WTC11 (cell line): ENCODE data around the gene SLC25A22. TPM values are rescaled to one million over a fixed set of nuclear protein-coding genes. Genes with fewer than 3 reads are reported as not detected.

Experiments used
- ATAC-seq: fragments of 200-7000 bp; cut with Tn5 transposase; 2 replicates; pipeline ENCODE4 v1.10.0; 2021; ENCODE audit warnings: mild to moderate bottlenecking, moderate library complexity
- CTCF ChIA-PET: fragments of 300-600 bp; sonication (Branson Sonifier 250); formaldehyde crosslinking; loops from one replicate; lab custom pipeline; 2021; ENCODE audit warnings: antibody characterized with exemption; lab: Charles Lee
- POLR2A ChIA-PET: fragments of 350-600 bp; sonication (Branson Sonifier 250); formaldehyde crosslinking; loops from one replicate; lab custom pipeline; 2021; ENCODE audit warnings: antibody characterized with exemption; lab: Charles Lee
- DNase-seq: peaks from one replicate; pipeline ENCODE4 v3.0.0; 2021; ENCODE audit warnings: low spot score
- H3K27ac Mint-ChIP-seq: 2 replicates; pipeline ENCODE4 v1.8.0; 2021; ENCODE audit warnings: mixed read lengths
- H3K27me3 Mint-ChIP-seq: 2 replicates; pipeline ENCODE4 v1.8.0; 2021; ENCODE audit warnings: low read depth, mild to moderate bottlenecking, moderate library complexity, mixed read lengths
- H3K36me3 Mint-ChIP-seq: 2 replicates; pipeline ENCODE4 v1.8.0; 2021; ENCODE audit warnings: mixed read lengths
- H3K4me1 Mint-ChIP-seq: 2 replicates; pipeline ENCODE4 v1.8.0; 2022; ENCODE audit warnings: mixed read lengths
- H3K4me3 Mint-ChIP-seq: 2 replicates; pipeline ENCODE4 v1.8.0; 2021; ENCODE audit warnings: mild to moderate bottlenecking, moderate library complexity, mixed read lengths
- H3K9me3 Mint-ChIP-seq: 2 replicates; pipeline ENCODE4 v1.8.0; 2021; ENCODE audit warnings: mixed read lengths
- ATF1 ChIP-seq: sonication (generic); formaldehyde crosslinking; IDR thresholded peaks from 2 replicates; pipeline ENCODE4 v1.8.1; 2023; ENCODE audit warnings: mild to moderate bottlenecking, moderate library complexity, missing genetic modification reagents
- GABPB1 ChIP-seq: sonication (generic); formaldehyde crosslinking; IDR thresholded peaks from 2 replicates; pipeline ENCODE4 v1.8.1; 2023; ENCODE audit warnings: mild to moderate bottlenecking, missing genetic modification reagents
- GTF2I ChIP-seq: fragments of 250-450 bp; sonication (Bioruptor Pico); conservative IDR thresholded peaks from 2 replicates; pipeline ENCODE4 v1.4.0; 2021; ENCODE audit warnings: mild to moderate bottlenecking
- NFE2L1 ChIP-seq: sonication (generic); formaldehyde crosslinking; IDR thresholded peaks from 2 replicates; pipeline ENCODE4 v1.8.1; 2023; ENCODE audit warnings: missing genetic modification reagents
- NFYB ChIP-seq: sonication (generic); formaldehyde crosslinking; conservative IDR thresholded peaks from 2 replicates; pipeline ENCODE4 v1.8.0; 2022; ENCODE audit warnings: low read depth, missing genetic modification reagents
- NR1H2 ChIP-seq: sonication (generic); formaldehyde crosslinking; IDR thresholded peaks from 2 replicates; pipeline ENCODE4 v1.9.0; 2021; ENCODE audit warnings: mild to moderate bottlenecking, moderate library complexity, missing genetic modification reagents
- NR3C1 ChIP-seq: sonication (generic); formaldehyde crosslinking; conservative IDR thresholded peaks from 2 replicates; pipeline ENCODE4 v1.8.1; 2023; ENCODE audit warnings: low read depth, mild to moderate bottlenecking, missing genetic modification reagents
- PRRX2 ChIP-seq: fragments of 250-450 bp; sonication (Bioruptor Pico); IDR thresholded peaks from 2 replicates; pipeline ENCODE4 v1.8.0; 2021; ENCODE audit warnings: mild to moderate bottlenecking
- SMAD3 ChIP-seq: sonication (generic); formaldehyde crosslinking; IDR thresholded peaks from 2 replicates; pipeline ENCODE4 v1.8.0; 2022; ENCODE audit warnings: missing genetic modification reagents, mild to moderate bottlenecking, borderline replicate concordance
- ZNF317 ChIP-seq: sonication (generic); formaldehyde crosslinking; IDR thresholded peaks from 2 replicates; pipeline ENCODE4 v1.8.1; 2023; ENCODE audit warnings: low read depth, mild to moderate bottlenecking, moderate library complexity, missing genetic modification reagents, borderline replicate concordance
- ZNF416 ChIP-seq: fragments of 250-450 bp; sonication (Bioruptor Pico); IDR thresholded peaks from 2 replicates; pipeline ENCODE4 v1.9.0; 2021; ENCODE audit warnings: mild to moderate bottlenecking, inconsistent platforms
- total RNA-seq: library from RNA; stranded (reverse); gene quantifications from 3 replicates; pipeline ENCODE4 v1.2.3, GENCODE V29; 2021
- TF ChIP-seq, protein P1 (sequence below): sonication (generic); formaldehyde crosslinking; IDR thresholded peaks from 2 replicates; pipeline ENCODE4 v1.8.0; 2022; ENCODE audit warnings: mild to moderate bottlenecking, missing genetic modification reagents
- TF ChIP-seq, protein P2 (sequence below): sonication (generic); formaldehyde crosslinking; IDR thresholded peaks from 2 replicates; pipeline ENCODE4 v1.8.1; 2022; ENCODE audit warnings: mild to moderate bottlenecking, missing genetic modification reagents, moderate library complexity, borderline replicate concordance
- TF ChIP-seq, protein P3 (sequence below): sonication (generic); formaldehyde crosslinking; IDR thresholded peaks from 2 replicates; pipeline ENCODE4 v1.8.1; 2023; ENCODE audit warnings: mild to moderate bottlenecking, missing genetic modification reagents, borderline replicate concordance
- TF ChIP-seq, protein P4 (sequence below): fragments of 250-450 bp; sonication (Bioruptor Pico); IDR thresholded peaks from 2 replicates; pipeline ENCODE4 v1.9.0; 2021; ENCODE audit warnings: mild to moderate bottlenecking
- TF ChIP-seq, protein P5 (sequence below): fragments of 250-450 bp; sonication (Bioruptor Pico); IDR thresholded peaks from 2 replicates; pipeline ENCODE4 v1.8.0; 2021; ENCODE audit warnings: mild to moderate bottlenecking
- TF ChIP-seq, protein P6 (sequence below): sonication (generic); formaldehyde crosslinking; IDR thresholded peaks from 2 replicates; pipeline ENCODE4 v1.8.1; 2022; ENCODE audit warnings: missing genetic modification reagents, borderline replicate concordance

SLC25A22 gene
- total RNA-seq, 1 experiment from 2014 or later, result 44.8 TPM

DNA sequence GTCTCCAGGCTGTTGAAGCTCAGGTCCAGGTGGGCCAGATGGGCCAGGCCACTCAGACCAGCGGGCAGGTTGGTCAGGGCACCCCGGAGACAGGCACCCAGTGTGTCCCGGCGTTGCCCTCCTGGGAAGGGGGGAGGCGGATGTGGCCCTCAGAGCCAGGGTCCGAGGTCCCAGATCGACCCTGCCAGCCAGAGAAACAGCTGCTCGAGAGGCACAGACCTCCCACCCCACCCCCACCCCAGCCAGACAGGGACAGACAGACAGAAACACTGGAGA lies 5.3 kb upstream of the SLC25A22 start:
- CTCF ChIA-PET, result interaction anchor here (1.1 kb wide), 1 partner anchor 13 kb away, joined by 3 read pairs; no protein-coding TSS in a partner anchor
- ATAC-seq (no peak), DNase-seq (no peak)
- Mint-ChIP-seq H3K27me3 (no peaks in the 10 kb centered on the region), H3K4me3 (peak overlapping the region; percentile 73; the same call in 1 of the 2 replicates), H3K36me3 (no peaks in the 10 kb centered on the region), H3K27ac (no peak overlapping the region), H3K4me1 (peaks cover 15% of the 10 kb centered on the region), H3K9me3 (no peaks in the 10 kb centered on the region)
- POLR2A ChIA-PET, result interaction anchor here (1.1 kb wide), 1 partner anchor 13 kb away, joined by 4 read pairs; no protein-coding TSS in a partner anchor
- TF ChIP-seq ATF1 (no peak), PRRX2 (no peak), GTF2I (CRISPR knock-in tag) (no peak), NFYB (CRISPR knock-in tag) (no peak), NR3C1 (CRISPR knock-in tag) (no peak), NFE2L1 (CRISPR knock-in tag) (no peak)
- TF ChIP-seq, protein P1, sequence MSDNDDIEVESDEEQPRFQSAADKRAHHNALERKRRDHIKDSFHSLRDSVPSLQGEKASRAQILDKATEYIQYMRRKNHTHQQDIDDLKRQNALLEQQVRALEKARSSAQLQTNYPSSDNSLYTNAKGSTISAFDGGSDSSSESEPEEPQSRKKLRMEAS (CRISPR knock-in tag), result no peak
- TF ChIP-seq, protein P2, sequence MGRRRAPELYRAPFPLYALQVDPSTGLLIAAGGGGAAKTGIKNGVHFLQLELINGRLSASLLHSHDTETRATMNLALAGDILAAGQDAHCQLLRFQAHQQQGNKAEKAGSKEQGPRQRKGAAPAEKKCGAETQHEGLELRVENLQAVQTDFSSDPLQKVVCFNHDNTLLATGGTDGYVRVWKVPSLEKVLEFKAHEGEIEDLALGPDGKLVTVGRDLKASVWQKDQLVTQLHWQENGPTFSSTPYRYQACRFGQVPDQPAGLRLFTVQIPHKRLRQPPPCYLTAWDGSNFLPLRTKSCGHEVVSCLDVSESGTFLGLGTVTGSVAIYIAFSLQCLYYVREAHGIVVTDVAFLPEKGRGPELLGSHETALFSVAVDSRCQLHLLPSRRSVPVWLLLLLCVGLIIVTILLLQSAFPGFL (CRISPR knock-in tag), result no peak
- TF ChIP-seq, protein P3, sequence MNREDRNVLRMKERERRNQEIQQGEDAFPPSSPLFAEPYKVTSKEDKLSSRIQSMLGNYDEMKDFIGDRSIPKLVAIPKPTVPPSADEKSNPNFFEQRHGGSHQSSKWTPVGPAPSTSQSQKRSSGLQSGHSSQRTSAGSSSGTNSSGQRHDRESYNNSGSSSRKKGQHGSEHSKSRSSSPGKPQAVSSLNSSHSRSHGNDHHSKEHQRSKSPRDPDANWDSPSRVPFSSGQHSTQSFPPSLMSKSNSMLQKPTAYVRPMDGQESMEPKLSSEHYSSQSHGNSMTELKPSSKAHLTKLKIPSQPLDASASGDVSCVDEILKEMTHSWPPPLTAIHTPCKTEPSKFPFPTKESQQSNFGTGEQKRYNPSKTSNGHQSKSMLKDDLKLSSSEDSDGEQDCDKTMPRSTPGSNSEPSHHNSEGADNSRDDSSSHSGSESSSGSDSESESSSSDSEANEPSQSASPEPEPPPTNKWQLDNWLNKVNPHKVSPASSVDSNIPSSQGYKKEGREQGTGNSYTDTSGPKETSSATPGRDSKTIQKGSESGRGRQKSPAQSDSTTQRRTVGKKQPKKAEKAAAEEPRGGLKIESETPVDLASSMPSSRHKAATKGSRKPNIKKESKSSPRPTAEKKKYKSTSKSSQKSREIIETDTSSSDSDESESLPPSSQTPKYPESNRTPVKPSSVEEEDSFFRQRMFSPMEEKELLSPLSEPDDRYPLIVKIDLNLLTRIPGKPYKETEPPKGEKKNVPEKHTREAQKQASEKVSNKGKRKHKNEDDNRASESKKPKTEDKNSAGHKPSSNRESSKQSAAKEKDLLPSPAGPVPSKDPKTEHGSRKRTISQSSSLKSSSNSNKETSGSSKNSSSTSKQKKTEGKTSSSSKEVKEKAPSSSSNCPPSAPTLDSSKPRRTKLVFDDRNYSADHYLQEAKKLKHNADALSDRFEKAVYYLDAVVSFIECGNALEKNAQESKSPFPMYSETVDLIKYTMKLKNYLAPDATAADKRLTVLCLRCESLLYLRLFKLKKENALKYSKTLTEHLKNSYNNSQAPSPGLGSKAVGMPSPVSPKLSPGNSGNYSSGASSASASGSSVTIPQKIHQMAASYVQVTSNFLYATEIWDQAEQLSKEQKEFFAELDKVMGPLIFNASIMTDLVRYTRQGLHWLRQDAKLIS, result no peak

DNA sequence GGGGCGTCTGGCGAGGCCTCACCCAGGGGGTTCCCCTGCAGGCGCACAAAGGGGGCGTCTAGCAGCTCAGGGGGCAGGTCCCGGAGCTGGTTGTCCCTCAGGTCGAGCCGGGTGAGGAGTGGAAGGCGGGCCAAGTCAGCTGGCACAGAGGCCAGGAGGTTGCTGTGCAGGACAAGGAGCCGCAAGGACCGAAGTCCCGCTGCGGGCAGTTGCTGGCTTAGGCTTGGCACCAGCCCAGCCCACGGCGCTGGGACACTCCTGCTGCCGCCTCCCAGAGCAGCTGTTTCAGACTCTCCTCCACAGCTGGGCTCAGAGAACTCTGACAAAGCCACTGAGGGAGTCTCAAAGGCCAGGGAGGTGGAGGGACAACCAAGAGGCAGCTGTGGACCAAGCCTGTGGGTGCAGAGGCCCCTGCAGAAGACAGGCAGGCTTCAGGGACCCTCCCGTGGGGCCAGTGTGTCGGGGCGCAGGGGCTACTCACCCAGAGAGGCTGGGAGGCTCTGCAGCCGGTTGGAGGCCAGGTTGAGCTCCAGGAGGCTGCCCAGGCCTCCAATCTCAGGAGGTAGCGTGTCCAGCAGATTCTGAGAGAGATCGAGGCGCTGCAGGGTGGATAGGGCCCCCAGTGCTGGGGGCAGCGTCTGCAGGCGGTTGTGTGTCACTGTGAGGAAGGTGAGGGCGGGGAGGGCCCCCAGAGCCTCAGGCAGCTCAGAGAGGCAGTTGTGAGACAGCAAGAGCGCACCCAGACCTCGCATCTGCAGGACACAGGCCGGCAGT lies 4.8 kb upstream of the SLC25A22 start:
- no peak overlapping the region for H3K27ac Mint-ChIP-seq
- POLR2A ChIA-PET, result no interaction called here
- no peaks in the 10 kb centered on the region for H3K27me3 Mint-ChIP-seq

More for the DNA sequence above, 4.8 kb upstream of the SLC25A22 start:
- Mint-ChIP-seq H3K4me3 (0 out of 2 replicates have a peak overlapping the region, but pooled peaks have one; percentile 14), H3K9me3 (no peaks in the 10 kb centered on the region), H3K36me3 (no peaks in the 10 kb centered on the region), H3K4me1 (peaks cover 13% of the 10 kb centered on the region)
- CTCF ChIA-PET, result interaction anchor here (0.7 to 1.1 kb wide), 3 partner anchors 12 to 38 kb away, joined by 3 read pairs; no protein-coding TSS in a partner anchor
- DNase-seq, result no peak
- TF ChIP-seq GABPB1 (CRISPR knock-in tag), result no peak
- TF ChIP-seq, protein P4, sequence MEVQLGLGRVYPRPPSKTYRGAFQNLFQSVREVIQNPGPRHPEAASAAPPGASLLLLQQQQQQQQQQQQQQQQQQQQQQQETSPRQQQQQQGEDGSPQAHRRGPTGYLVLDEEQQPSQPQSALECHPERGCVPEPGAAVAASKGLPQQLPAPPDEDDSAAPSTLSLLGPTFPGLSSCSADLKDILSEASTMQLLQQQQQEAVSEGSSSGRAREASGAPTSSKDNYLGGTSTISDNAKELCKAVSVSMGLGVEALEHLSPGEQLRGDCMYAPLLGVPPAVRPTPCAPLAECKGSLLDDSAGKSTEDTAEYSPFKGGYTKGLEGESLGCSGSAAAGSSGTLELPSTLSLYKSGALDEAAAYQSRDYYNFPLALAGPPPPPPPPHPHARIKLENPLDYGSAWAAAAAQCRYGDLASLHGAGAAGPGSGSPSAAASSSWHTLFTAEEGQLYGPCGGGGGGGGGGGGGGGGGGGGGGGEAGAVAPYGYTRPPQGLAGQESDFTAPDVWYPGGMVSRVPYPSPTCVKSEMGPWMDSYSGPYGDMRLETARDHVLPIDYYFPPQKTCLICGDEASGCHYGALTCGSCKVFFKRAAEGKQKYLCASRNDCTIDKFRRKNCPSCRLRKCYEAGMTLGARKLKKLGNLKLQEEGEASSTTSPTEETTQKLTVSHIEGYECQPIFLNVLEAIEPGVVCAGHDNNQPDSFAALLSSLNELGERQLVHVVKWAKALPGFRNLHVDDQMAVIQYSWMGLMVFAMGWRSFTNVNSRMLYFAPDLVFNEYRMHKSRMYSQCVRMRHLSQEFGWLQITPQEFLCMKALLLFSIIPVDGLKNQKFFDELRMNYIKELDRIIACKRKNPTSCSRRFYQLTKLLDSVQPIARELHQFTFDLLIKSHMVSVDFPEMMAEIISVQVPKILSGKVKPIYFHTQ (CRISPR knock-in tag), result no peak
- TF ChIP-seq ZNF317 (CRISPR knock-in tag), result no peak
- TF ChIP-seq, protein P5, sequence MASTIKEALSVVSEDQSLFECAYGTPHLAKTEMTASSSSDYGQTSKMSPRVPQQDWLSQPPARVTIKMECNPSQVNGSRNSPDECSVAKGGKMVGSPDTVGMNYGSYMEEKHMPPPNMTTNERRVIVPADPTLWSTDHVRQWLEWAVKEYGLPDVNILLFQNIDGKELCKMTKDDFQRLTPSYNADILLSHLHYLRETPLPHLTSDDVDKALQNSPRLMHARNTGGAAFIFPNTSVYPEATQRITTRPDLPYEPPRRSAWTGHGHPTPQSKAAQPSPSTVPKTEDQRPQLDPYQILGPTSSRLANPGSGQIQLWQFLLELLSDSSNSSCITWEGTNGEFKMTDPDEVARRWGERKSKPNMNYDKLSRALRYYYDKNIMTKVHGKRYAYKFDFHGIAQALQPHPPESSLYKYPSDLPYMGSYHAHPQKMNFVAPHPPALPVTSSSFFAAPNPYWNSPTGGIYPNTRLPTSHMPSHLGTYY (CRISPR knock-in tag), result no peak
- TF ChIP-seq NR1H2 (CRISPR knock-in tag), result no peak
- TF ChIP-seq, protein P6, sequence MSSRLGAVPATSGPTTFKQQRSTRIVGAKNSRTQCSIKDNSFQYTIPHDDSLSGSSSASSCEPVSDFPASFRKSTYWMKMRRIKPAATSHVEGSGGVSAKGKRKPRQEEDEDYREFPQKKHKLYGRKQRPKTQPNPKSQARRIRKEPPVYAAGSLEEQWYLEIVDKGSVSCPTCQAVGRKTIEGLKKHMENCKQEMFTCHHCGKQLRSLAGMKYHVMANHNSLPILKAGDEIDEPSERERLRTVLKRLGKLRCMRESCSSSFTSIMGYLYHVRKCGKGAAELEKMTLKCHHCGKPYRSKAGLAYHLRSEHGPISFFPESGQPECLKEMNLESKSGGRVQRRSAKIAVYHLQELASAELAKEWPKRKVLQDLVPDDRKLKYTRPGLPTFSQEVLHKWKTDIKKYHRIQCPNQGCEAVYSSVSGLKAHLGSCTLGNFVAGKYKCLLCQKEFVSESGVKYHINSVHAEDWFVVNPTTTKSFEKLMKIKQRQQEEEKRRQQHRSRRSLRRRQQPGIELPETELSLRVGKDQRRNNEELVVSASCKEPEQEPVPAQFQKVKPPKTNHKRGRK (CRISPR knock-in tag), result no peak
- TF ChIP-seq SMAD3 (CRISPR knock-in tag), result no peak
- no peak for TF ChIP-seq ZNF416 (CRISPR knock-in tag)
- TF ChIP-seq, protein P3, result no peak
- no peak for ATAC-seq
